Lung microvascular endothelial cell (primary cell): ENCODE measurements around the gene LATS2. TPM values are rescaled to one million over a fixed set of nuclear protein-coding genes. Genes with fewer than 3 reads are reported as not detected.

Source experiments
- DNase-seq, 2 donors: peaks; one replicate each; pipeline versions ENCODE4 v3.0.0 to v3.0.0-alpha.2; 2010; ENCODE audit warnings: low read depth in 2 of 2
- total RNA-seq: library from RNA; depleted of rRNA; stranded (reverse); fragments of >200 nt; gene quantifications from 2 replicates; pipeline ENCODE4 v1.2.1, GENCODE V29; 2014

The LATS2 gene
- total RNA-seq, 1 donor from 2014 or later = 25.0 TPM

DNA sequence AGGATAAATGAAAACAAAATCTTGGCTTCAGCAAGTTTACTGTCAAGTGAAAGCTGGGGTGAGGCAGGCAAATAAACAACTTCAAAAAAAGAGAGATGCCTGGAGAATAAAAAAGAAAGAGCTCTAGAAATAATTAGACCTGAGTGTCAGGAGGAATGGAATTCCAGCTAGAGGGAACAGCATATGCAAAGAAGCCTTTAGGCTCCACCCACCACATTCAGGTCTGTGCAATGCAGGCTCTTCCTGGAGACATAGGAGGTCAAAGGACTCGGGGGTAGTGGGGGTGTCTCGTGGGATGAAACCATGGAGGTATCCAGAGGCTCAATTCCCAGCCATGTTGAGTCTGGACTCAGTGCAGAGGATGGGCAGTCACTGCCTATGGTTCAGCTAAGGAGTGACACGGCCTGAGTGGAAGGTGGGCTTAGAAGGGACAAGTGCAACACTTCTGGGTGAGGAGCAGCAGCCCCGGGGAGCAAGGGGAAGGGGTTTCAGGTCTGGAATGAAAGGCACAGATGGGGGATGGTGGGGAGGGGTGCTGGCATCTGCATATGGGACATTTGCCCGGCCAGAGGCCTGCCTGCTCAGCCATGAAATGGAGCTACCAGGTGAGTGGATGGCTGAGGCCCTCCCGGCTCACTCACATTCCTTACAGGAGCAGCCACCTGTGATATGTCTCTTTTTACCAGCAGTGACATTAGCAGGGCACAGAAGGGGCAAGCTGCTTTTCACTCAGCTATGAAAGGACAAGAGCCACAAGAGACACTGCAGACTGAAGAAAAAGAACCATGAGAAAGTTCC lies 12.3 kb downstream of the LATS2 start:
- no peak for DNase-seq

GRCh38 chr13:21047591-21048282 lies 13.6 kb downstream of the LATS2 start:
- DNase-seq = no peak

GRCh38 chr13:21047087-21047486 lies 14.3 kb downstream of the LATS2 start:
- DNase-seq = no peak

DNA sequence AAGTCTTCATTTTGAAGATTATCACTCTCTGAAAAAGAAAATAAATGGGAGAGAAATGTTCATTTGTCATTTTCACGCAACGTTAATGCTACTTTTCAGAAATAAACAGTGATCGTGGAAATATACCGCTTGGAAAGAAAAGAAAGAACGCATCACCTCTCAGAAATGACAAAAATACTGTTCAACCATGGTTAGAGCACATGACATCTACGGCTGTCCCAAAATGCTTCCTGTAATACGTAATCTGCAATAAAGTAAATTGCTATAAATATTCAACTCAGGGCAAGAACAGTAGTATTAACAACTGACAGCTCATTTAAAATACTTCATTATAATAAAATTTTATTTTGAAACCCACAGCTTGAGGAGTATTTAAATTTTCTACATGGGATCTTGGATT lies 15.2 kb downstream of the LATS2 start:
- no peak for DNase-seq

GRCh38 chr13:21045100-21045499 lies 16.3 kb downstream of the LATS2 start:
- no peak for DNase-seq

DNA sequence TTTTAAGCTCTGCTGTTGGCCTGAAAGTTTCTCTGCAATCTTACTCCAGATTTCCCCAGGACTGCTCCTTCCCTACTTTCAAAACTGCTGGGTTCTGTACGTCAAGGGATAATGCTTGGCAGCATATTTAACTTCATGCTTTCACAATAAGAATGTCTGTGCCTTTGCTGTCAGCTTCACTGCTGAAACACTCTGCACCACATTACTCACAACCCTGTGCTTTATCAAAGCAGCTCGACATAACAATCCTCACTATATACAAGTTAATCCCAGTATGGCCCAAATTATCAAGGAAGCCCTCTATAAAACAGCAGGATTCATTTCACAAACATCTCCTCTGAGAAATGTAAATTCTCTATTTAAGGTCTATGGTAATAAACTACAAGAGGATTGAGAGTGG lies 17.5 kb downstream of the LATS2 start:
- no peak for DNase-seq

DNA sequence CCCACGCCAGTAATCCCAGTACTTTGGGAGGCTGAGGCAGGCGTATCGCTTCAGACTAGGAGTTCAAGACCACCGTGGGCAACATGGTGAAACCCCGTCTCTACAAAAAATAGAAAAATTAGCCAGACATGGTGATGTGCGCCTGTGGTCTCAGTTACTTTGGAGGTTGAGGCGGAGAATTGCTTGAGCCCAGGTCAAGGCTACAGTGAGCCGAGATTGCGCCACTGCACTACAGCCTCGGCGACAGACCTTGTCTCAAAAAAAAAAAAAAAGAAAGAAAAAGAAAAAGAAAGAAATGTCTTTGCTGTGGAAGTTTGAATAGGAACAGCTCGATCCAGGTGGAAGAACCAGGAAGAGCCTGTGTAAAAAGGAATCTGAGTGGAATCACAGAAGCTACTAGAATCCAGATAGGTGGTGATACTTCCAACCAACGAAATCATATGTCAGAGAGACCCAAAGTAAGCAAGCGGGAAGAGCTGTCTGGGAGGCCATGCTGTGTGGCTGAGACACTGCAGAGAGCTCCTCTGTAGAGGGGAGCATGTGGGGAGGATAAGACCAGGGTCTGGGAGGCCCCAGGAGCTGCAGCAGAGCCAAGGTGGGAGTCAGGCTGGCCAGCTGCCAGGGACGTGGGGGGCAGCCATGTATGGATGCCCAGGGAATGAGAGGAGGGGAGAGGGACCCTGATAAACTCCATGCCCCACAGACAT lies 21.1 kb downstream of the LATS2 start:
- no peak for DNase-seq

GRCh38 chr13:21039097-21039800 lies 22.1 kb downstream of the LATS2 start:
- DNase-seq = peak in 1 of 2 donors; percentile 62

DNA sequence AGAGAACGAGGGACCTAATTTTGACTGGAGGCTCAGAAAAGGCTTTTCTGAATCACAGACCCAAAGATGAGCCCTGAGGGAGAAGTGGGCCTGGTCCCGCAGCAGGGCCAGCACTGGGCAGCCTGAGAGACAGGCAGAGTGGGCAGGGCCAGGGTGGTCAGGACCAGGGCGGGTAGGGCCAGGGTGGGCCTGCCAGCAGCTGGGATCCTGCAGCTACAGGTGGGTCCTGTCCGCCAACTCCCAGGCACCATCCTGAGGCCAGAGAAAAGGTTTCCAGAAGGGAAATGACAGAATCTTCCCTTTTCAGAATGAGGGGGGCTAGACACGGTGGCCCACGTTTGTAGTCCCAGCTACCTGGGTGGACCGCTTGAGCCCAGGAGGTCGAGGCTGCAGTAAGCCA lies 23.7 kb downstream of the LATS2 start:
- no peak for DNase-seq

GRCh38 chr13:21035498-21035897 lies 25.9 kb downstream of the LATS2 start:
- no peak for DNase-seq

DNA sequence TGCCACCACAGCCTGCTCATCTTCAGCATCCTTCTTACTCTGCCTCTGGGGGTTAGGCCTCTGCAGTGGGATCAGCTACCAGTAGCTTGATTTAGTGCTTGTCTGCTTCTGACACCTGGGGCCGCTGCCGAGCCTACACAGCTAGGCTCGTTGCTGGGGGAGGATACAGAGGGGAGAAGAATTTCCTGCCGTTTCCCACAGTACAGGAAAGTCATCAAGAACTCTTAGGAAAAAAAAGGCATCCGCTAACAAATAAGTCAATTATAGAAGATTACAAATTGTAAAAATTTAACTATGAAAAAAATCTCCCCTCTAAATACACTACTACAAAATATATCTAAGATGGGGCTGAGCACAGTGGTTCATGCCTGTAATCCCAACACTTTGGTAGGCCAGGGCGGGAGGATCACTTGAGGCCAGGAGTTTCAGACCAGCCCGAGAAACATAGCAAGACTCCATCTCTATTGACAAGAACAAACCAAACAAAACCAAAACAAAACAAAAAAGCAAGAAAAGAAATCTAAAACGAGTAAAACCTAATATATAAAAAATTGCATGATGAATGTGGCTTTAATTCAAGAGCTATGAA lies 26.7 kb downstream of the LATS2 start:
- peak; percentile 74 to 87 for DNase-seq

DNA sequence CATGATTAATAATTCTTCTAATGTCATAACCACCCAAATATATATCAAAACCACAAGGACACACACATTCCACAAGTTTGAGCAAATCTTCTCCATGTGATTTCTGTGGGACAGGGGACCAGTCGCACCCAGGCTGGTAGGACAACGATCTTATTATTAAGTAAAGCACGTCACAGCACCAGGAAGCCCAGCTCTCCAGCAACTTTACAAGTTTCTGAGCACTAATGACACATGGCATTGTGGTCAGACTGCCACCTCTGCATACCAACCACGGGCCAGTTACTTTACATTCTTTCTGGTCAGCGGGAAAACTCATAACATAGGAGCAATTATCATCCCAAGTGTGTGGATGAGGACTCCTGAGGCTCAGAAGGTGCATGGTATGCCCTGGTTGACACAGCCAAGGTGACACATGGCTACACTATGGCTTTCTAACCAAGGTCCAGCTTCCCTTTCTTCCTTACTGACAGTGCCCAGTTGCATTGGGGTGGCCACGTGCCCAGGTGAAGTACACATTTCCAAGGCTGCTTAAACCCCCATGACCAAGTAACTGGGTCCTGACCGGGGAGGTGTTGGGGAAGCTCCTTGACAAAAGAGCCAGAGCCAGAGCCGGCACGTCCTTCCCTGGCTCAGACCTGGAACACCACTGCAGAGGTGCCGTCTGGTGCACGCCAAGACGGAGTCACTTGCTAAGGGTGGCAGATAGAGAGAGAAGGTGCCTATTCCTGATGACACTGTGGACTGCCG lies 27.4 kb downstream of the LATS2 start:
- DNase-seq = peak in 1 of 2 donors; percentile 38

GRCh38 chr13:21033212-21033840 lies 28.1 kb downstream of the LATS2 start:
- peak in 1 of 2 donors; percentile 44 for DNase-seq

- DNase-seq = no peak
These were observed 28.7 kb downstream of the LATS2 start for GRCh38 chr13:21032656-21033055.

DNA sequence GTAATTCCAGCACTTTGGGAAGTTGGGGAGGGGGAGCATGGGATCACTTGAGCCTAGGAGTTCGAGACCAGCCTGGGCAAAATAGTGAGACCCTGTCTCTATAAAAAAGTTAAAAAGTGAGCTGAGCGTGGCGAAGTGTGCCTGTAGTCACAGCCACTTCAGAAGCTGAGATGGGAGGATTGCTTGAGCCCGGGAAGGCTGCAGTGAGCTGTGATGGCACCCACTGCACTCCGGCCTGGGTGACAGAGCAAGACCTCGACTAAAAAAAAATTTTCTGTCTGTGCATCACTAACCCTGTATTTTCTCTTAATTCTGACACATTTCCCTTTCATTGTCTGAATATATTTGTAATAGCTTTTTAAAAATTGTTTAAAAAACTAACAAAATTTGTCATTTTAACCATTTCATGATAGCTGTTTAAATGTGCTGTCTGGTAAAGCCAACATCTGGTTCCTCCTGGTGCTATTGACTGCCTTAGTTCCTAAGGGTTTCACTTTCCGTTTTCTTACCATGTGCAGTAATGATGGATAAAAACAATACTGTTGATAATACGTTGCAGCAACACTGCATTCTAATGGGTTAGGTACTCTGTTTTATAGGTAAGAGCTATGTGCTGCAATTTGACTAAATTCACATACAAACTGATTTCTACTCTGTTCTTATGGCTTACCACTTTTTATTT lies 29.7 kb downstream of the LATS2 start:
- DNase-seq = peak in 1 of 2 donors; percentile 34

- no peak for DNase-seq
These were observed 35.8 kb downstream of the LATS2 start for GRCh38 chr13:21025539-21025938.

- no peak for DNase-seq
These were observed 39.1 kb downstream of the LATS2 start for GRCh38 chr13:21022056-21022979.

DNA sequence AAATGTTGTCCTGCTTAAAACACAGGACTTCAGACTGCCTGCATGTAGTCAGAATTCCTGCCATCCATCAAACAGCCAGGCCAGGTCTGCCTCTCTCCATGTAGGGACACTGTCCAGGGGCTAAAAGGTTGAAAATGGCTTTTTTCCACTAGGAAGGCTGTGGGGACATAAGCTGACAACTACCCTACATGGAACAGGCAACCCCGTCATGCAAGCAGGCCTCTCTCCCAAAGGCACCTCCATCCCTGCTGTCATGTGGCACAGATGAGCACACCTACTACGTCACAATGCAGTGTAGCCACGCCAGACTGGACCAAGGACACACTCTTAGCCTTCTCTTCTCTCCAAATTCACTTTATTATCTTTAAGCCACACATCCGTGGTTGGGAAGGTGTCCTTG lies 40.8 kb downstream of the LATS2 start:
- DNase-seq = no peak
